ENCODE data around the gene SFXN5.

Gene SFXN5

DNA sequence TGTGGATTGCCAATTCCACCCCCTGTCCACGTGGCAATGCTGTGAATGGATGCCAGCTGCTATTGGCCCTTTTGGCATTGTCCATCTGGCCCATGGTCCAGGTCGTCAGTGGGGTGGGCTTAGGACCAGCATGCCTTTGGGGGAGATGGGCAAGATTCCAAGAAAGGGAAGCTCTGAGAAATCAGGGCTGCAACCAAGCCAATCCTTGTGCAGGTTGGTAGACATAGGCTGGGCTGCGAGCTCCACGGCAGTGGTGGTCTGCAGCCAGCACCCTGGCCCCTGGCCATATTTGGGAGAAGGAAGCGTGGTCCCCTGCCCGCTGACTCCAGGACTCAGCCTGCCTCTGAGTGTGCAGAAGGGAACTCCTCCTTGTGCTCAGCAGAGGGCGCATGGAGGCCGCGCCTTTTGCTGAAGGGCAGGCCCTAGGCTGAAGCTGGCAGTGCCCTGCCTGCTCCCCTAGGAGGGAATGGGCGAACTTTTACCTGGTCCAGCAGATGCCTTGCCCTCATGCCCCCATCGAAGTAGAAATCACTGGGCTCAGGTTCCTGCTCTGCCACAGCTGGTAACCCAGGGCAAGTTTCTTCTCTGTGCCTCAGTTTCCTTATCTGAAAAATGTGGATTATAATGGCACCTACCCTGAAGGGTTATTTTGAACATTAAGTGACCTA lies 178.9 kb downstream of the SFXN5 start:
- DNase-seq: peak in 1 of 2 experiments; percentile 12
